K562 (cell line): Measurements from ENCODE around the gene GRK4. TPM values are rescaled to one million over a fixed set of nuclear protein-coding genes. Genes with fewer than 3 reads are reported as not detected.
A peak's percentile ranks its signal among the peaks of the same experiment; 100 is the strongest.

Experiments
- SIN3A ChIP-seq, 2 experiments: fragments of 150-350 bp in 1 of 2; IDR thresholded peaks; 2 replicates each; pipeline ENCODE4 v1.6.1; 2011 to 2016; ENCODE audit warnings: borderline replicate concordance in 2 of 2, low read depth in 2 of 2, low read length in 2 of 2, mild to moderate bottlenecking in 2 of 2, moderate library complexity in 2 of 2; ENCODE audit not compliant: control insufficient read depth in 1 of 2
- polyA plus RNA-seq, 8 experiments: library from polyadenylated mRNA; depleted of rRNA in 4 of 8; stranded (reverse) in 5 of 8; unstranded in 3 of 8; fragments of >200 nt; fragmentation: Nextera tagmentation in 2 of 8; fragmentation: Illumina TruSeq in 1 of 8; extraction: Ambion mirVana in 2 of 8; extraction: Trizol in 1 of 8; gene quantifications; 2 replicates each; pipeline versions ENCODE4 v1.2.1 to v1.2.3, GENCODE V29; 2011 to 2014; ENCODE audit warnings: inconsistent platforms in 1 of 8, missing spikeins in 1 of 8
- total RNA-seq, 7 experiments: library from RNA; depleted of rRNA in 6 of 7; stranded (reverse); fragments of >200 nt in 6 of 7; fragmentation: Illumina TruSeq in 2 of 7; extraction: Trizol in 2 of 7; gene quantifications; 2 replicates each; pipeline versions ENCODE4 v1.2.1 to v1.2.3, GENCODE V29; 2011 to 2021; ENCODE audit warnings: low replicate concordance in 1 of 7
- TF ChIP-seq, protein P1 (sequence below): fragments of 250-450 bp; sonication (Bioruptor Pico); IDR thresholded peaks from 2 replicates; pipeline ENCODE4 v1.4.0; 2020
- TF ChIP-seq, protein P2 (sequence below), 2 experiments: fragments of 200-800 bp in 1 of 2; sonication (Bioruptor generic) in 1 of 2; sonication (generic) in 1 of 2; formaldehyde crosslinking in 1 of 2; IDR thresholded peaks in 1 of 2; conservative IDR thresholded peaks in 1 of 2; 2 replicates each; pipeline versions ENCODE4 v1.5.0 to v1.6.1; 2016 to 2020; ENCODE audit warnings: missing compliant biosample characterization in 1 of 2, missing genetic modification characterization in 1 of 2, missing genetic modification reagents in 1 of 2

Gene GRK4
- total and polyA plus RNA-seq, 9 of the 15 experiments (the other 6 are each of a cell fraction or from before 2014, with no cell fraction given) = 1.1 to 4.8 (median 2.6) TPM

DNA sequence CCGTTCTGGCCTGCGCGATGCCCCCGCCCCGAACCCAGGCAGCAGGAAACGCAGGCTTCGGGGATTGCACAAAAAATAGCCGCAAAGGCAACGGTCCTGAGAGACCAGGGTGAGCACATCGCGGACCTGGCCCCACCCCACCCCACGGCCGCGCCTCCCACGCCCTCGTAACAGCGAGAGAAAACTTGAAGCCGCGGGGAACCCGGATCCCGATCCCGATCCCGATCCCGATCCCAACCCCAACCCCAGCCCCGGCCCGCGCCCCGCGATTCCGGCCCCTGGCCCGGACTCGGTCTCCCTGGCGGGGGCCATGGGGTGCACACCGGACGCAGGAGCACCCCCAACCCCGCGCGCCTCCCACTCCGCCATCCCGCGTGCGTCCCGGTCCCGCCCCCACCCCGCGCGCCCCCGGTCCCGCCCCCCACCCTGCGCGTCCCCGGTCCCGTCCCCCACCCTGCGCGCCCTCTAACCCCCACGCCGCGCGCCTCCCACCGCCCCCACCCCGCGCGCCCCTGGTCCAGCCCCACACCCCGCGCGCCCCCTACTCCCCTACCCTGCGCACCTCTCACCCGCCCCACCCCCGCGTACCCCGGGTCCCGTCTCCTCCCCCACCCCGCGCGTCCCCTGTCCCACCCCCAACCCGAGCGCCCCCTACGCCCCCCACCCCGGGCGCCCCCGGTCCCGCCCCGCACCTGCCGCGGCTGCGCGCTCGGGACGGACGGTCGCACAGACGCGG is 29.1 kb upstream of the GRK4 start (continued):
- TF ChIP-seq, protein P1, sequence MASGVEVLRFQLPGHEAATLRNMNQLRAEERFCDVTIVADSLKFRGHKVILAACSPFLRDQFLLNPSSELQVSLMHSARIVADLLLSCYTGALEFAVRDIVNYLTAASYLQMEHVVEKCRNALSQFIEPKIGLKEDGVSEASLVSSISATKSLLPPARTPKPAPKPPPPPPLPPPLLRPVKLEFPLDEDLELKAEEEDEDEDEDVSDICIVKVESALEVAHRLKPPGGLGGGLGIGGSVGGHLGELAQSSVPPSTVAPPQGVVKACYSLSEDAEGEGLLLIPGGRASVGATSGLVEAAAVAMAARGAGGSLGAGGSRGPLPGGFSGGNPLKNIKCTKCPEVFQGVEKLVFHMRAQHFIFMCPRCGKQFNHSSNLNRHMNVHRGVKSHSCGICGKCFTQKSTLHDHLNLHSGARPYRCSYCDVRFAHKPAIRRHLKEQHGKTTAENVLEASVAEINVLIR (CRISPR knock-in tag) = no peak
- TF ChIP-seq SIN3A (IDR thresholded peaks at IDR 0.05; ENCODE audit: borderline replicate concordance in 2 of 2, control insufficient read depth in 1 of 2, low read depth in 2 of 2, low read length in 2 of 2) = peak in 1 of 2 experiments; percentile 58; a peak in 1 of 4 replicates
- TF ChIP-seq, protein P2, sequence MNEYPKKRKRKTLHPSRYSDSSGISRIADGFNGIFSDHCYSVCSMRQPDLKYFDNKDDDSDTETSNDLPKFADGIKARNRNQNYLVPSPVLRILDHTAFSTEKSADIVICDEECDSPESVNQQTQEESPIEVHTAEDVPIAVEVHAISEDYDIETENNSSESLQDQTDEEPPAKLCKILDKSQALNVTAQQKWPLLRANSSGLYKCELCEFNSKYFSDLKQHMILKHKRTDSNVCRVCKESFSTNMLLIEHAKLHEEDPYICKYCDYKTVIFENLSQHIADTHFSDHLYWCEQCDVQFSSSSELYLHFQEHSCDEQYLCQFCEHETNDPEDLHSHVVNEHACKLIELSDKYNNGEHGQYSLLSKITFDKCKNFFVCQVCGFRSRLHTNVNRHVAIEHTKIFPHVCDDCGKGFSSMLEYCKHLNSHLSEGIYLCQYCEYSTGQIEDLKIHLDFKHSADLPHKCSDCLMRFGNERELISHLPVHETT (CRISPR knock-in tag; conservative IDR thresholded peaks at IDR 0.05 in 1 of 2, IDR thresholded peaks at IDR 0.05 in 1 of 2) = 0 out of 4 replicates have a peak, but pooled peaks of 1 of the 2 experiments have one; percentile 30
